Measurements from ENCODE around the gene PYGB.
A peak's percentile ranks its signal among the peaks of the same experiment; 100 is the strongest.

The PYGB gene

DNA sequence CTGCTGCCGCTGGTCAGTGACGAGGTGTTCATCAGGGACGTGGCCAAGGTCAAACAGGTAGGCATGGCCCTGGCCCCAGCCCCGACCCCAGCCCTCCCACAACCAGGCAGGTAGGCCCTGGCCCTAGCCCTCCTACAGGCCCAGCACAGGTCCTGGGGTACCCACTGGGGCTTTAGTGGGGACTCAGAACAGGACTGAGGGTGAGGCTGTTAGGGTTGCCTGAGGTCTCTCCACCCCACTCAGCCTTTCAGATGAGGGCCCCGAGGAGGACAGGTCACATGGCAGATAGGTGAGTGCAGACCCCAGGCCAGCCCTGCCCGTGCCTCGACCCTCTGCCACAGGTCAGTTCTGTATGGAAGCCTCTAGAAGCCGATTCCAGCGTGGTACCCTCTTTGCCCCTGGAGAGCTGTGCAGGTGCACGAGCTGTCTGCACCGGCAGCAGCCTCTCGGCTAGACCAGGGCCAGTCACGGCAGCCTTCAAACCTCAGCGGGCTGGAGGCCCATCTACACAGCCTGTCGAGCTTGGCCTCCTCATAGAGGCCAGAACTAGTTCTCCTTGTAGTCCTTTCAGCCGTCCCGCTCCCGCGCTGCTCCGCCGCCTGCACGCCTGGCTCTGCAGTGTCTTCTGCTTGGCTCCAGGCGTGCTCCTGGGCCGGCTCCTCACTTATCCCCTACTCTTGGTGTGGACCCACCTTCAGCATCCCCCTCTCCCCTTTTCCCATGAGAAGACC lies 35.5 kb downstream of the PYGB start:
- no peak for DNase-seq (ENCODE audit: low spot score)

DNA sequence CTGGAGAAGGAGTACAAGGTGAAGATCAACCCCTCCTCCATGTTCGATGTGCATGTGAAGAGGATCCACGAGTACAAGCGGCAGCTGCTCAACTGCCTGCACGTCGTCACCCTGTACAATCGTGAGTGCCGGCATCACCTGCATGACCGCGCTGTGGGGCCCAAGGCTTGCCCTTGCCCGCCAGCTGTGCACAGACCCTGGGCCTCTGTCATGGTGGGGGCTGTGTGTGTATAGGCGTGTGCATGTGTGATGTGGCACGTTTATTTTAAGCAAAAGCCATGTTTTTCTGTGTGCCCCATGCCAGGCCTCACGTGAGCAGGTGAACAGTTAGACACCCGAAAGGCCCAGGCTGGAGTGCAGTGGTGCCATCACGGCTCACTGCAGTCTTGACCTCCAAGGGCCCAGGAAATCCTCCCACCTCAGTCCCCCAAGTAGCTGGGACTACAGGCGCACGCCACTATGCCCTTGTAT lies 36.3 kb downstream of the PYGB start:
- no peak for DNase-seq (ENCODE audit: low spot score)

- no peak for DNase-seq (ENCODE audit: low spot score)
These were observed 37.3 kb downstream of the PYGB start for GRCh38 chr20:25285091-25285647.

- no peak for DNase-seq (ENCODE audit: low spot score)
These were observed 38.2 kb downstream of the PYGB start for GRCh38 chr20:25285856-25286798.

- no peak for DNase-seq (ENCODE audit: low spot score)
These were observed 39.0 kb downstream of the PYGB start for GRCh38 chr20:25286917-25287316.

GRCh38 chr20:25287631-25288290 lies 39.9 kb downstream of the PYGB start:
- DNase-seq (ENCODE audit: low spot score), result no peak

GRCh38 chr20:25288291-25289181 lies 40.7 kb downstream of the PYGB start:
- no peak for DNase-seq (ENCODE audit: low spot score)

DNA sequence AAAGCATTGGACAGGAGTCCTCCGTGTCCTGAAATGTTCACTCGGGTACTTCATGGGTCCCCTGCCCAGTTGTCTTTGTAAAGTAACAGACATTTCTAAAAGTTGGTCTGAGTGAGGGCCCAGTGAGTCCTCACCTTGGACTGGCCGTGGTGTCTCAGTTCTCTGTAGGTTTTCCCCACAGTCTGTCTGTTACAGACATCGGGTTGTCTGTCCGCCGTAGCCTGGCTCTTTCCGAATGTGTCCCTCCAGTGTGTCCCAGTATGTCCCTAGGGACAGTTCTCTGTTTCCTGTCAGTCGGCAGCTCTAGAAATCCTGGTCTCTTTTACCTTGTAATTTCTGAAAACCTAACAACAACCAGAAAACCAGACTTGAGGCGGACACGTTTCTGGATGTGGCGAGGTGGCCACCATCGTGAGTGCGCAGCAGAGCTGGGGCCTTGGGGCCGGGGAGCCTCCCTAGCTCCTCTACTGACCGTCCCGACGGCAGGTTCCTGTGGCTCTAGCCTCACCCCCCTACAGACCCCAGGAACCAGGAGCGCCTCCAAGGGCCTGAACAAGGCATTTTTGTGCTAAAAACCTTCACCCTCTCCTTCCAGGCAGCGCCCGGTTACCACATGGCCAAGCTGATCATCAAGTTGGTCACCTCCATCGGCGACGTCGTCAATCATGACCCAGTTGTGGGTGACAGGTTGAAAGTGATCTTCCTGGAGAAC lies 42.2 kb downstream of the PYGB start:
- DNase-seq (ENCODE audit: low spot score), result no peak

DNA sequence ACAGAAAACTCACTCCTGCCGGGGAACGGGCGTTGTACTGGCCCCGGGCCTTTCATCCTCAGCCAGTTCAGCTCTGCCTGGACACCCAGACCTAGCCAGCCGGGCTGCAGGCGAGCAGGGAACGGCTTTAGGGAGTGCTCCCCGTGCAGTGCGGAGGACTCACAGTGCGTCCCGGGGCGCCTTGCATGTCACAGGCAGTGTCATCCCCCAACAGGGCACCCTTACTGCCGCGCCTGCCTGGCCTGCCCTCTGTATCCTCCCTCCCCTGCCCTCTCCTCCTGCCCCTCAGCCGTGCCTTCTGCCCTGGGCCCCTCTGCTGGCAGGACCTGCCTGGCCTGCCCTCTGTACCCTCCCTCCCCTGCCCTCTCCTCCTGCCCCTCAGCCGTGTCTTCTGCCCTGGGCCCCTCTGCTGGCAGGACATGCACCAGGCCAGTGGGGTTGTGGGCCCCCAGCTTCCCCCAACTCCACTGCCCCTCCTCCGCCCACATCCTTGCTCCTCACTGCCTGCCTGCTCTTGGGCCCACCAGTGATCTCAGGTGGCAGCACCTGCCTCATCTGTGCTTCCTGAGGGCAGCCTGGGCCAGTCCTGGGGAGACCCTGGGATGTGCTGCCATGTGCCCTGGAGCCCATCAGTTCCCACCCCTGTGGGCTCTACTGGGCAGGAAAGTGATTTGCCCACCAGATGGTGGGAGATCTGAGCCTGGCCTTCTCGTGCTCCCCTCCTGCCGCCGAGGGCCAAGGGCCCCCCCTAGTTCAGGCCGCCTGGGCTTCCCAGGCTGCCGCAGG lies 43.0 kb downstream of the PYGB start:
- DNase-seq (ENCODE audit: low spot score), result no peak

- peak; percentile 35 for DNase-seq (ENCODE audit: low spot score)
These were observed 43.7 kb downstream of the PYGB start for GRCh38 chr20:25291432-25292133.

- DNase-seq (ENCODE audit: low spot score), result no peak
These were observed 44.4 kb downstream of the PYGB start for GRCh38 chr20:25292176-25292891.

DNA sequence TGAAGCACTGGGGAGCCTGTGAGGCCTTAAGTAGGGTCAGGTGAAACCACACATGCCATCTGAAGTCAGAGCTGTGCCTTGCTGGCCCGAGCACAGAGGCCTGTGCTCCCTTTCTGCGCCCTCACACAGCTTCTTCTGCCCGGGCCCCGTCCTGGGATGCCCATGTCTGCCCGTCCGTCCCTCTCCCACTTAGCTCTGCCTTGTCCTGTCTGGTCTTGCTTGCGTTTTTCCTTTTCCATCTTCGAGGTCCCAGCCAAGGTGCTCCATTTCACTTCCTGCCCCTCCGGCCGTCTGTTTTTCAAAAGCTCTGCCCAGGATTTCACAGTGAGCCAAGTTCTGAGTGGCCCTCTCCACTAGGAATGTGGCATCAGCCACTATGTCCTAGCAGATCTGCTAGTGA lies 45.6 kb downstream of the PYGB start:
- peak; percentile 48 for DNase-seq (ENCODE audit: low spot score)

DNA sequence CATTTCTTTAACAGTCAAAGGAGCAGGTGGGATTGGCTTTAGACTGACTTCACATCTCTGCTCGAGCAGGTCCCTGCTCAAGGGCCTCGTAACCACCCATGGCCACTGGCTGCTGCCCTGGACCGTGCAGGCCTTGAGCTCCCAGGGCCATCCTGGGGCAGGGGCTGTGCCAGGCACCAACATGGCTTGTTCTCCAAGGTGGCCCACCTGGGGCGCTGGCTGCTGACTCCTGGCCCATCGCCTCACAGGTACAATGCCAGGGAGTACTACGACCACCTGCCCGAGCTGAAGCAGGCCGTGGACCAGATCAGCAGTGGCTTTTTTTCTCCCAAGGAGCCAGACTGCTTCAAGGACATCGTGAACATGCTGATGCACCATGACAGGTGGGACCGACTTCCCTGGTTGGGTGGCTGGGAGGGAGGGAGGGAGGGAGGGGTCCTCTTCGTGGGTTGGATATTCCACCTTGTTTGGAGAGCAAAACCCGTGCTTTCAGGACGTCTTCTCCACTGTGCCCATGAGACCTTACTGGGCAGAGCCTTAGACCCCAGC lies 46.1 kb downstream of the PYGB start:
- no peak for DNase-seq (ENCODE audit: low spot score)

DNA sequence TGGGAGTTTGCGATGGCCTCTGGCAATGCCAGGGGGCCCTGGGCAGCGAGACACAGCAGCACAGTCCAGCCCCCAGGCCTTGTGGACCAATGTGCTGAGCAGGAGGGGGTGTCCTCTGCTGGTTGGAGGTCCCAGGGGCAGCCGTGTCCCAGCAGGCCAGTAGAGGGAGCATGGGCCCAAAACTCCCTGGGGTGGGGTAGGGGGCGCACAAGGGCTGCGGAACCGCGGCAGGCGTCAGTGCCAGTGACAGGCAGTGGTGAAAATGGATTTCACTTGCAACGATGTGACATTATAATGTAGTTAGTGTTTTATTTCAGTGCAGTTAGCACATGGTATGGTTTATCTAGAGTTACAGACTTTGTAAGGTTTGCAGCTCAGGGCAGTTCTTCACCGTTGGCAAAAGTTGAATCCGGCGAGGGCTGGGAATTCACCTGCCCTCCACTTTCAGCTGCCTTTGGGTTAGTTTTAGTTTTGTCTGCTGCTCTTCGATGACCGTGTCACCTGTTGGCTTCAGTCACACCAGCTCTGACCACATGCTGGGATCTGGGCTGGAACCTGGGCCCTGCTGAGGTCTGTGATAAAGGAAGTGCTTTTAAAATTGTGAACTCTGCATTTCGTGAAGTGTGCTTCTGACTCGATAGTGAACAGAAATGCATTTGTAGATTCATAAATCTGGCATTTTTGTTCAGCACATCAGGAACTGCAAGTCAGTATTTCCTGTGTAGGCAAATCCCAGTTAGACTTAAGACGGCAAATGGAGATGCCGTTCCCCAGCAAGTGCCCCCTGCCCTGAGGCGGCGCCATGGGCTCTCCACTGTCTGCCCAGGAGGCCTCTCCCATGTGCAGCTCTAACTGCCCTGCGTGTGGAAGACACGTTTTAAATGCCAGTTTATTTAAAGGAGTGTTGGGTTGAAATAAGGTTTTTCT lies 46.8 kb downstream of the PYGB start:
- peak; percentile 60 for DNase-seq (ENCODE audit: low spot score)

GRCh38 chr20:25295386-25296093 lies 47.7 kb downstream of the PYGB start:
- DNase-seq (ENCODE audit: low spot score), result no peak
